Fibroblast of villous mesenchyme (primary cell): ENCODE results near the gene VAV3. TPM values are rescaled to one million over a fixed set of nuclear protein-coding genes. Genes with fewer than 3 reads are reported as not detected.

ENCODE experiments used
- DNase-seq: peaks from one replicate; pipeline ENCODE4 v3.0.0-alpha.2; 2010; ENCODE audit warnings: low read depth
- H3K4me3 ChIP-seq: 2 replicates; pipeline ENCODE4 v1.5.1; 2011; ENCODE audit warnings: low read depth, mild to moderate bottlenecking, low read length
- total RNA-seq: library from RNA; depleted of rRNA; stranded (reverse); fragments of >200 nt; gene quantifications from 2 replicates; pipeline ENCODE4 v1.2.3, GENCODE V29; 2012
- TF ChIP-seq, protein P1 (sequence below): IDR thresholded peaks from 2 replicates; pipeline ENCODE4 v1.5.1; 2012; ENCODE audit warnings: low read depth, mild to moderate bottlenecking, low read length; ENCODE audit not compliant: insufficient read depth

The VAV3 gene
- total RNA-seq, 1 donor: 0.43 TPM

DNA sequence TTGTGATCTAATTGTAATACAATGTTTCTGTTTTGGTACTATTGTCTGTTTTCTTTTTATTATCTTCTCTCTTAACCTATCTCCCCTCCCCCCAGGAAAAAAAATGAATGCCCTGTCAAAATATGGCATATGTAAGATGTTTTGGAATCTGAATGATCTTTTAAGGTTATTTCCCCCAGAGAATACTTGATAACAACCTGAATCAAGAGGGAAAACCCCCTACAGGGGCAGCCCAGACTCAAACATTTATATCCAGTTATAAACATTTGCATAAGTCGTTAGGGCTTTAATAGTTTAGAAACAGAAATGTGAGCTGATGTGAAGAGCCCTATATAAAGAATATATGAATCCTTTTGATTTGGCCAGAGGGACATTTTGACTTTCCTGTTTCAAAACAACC lies 169.5 kb downstream of the VAV3 start:
- TF ChIP-seq, protein P1, sequence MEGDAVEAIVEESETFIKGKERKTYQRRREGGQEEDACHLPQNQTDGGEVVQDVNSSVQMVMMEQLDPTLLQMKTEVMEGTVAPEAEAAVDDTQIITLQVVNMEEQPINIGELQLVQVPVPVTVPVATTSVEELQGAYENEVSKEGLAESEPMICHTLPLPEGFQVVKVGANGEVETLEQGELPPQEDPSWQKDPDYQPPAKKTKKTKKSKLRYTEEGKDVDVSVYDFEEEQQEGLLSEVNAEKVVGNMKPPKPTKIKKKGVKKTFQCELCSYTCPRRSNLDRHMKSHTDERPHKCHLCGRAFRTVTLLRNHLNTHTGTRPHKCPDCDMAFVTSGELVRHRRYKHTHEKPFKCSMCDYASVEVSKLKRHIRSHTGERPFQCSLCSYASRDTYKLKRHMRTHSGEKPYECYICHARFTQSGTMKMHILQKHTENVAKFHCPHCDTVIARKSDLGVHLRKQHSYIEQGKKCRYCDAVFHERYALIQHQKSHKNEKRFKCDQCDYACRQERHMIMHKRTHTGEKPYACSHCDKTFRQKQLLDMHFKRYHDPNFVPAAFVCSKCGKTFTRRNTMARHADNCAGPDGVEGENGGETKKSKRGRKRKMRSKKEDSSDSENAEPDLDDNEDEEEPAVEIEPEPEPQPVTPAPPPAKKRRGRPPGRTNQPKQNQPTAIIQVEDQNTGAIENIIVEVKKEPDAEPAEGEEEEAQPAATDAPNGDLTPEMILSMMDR: no peak
- no peak for DNase-seq
- H3K4me3 ChIP-seq: no peak overlapping the region

DNA sequence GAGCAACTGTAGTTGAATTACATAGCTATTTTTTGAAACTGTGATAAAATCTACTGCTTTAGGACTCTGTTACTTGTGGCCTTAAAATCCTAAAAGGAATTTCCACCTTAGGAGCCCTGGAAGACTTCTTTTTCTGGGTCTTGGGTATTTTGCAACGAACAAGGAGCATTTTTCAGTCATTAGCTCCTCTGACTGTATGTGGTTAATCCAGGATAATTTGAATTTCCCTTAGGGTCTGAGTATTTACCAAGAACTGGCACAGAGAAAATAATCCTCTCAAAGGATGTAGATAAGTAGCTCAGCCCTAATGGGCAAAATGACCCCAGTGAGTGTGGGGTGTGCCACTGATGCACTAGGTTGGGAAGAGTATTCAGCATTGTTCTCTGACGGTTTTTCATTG lies 170.4 kb downstream of the VAV3 start:
- DNase-seq: no peak
- no peak overlapping the region for H3K4me3 ChIP-seq
- TF ChIP-seq, protein P1: no peak

DNA sequence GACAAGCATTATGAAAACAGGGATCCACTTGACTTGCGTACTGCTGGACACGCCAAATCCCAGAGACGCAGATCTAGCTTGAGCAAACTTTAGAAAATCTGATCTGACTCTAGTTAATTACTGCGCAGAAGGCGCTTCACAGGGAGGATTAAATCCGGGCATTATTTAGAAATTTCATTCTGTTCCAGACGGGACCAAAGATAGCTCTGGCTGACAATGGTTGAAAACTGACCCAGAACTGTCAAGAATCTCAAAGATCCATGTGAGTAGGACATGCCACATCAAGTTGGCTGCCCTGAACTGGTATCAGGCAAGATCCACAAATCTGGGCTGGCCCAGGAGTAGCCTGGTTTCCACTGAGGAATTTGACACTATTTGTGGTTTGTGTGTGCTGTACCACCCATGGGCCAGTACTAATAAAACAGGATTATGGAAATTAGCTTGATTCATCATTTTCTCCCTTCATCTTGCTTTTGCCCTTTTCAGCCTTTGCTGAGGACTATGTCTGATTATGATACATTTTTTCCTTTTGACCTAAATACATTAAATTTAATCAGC lies 171.0 kb downstream of the VAV3 start:
- no peak for DNase-seq
- no peak overlapping the region for H3K4me3 ChIP-seq
- TF ChIP-seq, protein P1: no peak

DNA sequence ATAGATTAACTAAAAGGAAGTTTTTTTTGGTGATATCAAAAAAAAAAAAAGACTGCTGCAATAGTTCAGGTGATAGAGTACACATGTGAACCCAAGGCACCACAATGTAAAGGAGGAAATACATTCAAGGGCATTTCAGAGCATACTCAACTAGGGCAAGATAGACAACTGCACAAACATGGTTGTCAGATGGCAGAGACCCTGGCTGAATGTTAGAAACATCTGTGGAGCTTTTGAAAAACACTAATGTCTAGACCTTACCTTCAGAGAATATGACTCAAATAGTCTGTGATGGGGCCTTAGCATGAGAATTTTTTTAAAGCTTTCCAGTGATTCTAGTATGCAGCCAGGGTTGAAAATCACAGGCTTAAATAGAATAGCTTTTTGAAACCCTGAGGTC lies 173.6 kb downstream of the VAV3 start:
- H3K4me3 ChIP-seq: no peak overlapping the region
- TF ChIP-seq, protein P1: no peak
- DNase-seq: no peak

DNA sequence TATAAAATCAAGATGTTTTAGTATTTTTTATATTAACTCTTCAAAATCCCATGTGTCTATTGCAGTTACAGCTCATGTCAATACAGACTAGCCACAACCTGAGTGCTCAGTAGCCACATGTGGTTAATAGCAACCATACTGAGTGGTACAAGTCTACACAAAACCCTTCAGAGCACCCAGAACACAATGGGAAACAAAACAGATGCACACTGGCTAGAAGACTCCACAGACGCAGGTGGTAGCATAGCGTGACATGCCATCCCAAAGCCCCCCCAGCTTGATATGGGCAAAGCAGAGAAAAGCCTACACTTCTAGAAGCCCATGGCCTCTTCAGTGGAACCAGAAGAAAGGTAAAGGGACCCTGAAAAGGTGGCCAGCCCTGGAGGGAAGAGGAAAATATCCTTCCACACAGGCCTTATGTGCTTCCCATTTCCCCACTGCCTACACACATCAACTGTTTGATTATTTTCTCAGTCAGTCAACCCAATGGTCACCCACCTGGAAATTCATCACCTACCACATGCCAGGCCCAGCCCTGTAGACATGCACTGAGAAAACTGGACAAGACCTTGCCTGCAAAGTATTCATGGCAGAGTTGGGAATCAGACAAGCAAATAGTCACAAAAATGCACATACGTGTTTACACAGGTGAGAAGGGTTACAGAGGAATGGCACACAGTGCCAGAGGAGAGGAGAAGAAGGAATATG lies 175.0 kb downstream of the VAV3 start:
- no peak overlapping the region for H3K4me3 ChIP-seq
- TF ChIP-seq, protein P1: no peak
- DNase-seq: no peak

DNA sequence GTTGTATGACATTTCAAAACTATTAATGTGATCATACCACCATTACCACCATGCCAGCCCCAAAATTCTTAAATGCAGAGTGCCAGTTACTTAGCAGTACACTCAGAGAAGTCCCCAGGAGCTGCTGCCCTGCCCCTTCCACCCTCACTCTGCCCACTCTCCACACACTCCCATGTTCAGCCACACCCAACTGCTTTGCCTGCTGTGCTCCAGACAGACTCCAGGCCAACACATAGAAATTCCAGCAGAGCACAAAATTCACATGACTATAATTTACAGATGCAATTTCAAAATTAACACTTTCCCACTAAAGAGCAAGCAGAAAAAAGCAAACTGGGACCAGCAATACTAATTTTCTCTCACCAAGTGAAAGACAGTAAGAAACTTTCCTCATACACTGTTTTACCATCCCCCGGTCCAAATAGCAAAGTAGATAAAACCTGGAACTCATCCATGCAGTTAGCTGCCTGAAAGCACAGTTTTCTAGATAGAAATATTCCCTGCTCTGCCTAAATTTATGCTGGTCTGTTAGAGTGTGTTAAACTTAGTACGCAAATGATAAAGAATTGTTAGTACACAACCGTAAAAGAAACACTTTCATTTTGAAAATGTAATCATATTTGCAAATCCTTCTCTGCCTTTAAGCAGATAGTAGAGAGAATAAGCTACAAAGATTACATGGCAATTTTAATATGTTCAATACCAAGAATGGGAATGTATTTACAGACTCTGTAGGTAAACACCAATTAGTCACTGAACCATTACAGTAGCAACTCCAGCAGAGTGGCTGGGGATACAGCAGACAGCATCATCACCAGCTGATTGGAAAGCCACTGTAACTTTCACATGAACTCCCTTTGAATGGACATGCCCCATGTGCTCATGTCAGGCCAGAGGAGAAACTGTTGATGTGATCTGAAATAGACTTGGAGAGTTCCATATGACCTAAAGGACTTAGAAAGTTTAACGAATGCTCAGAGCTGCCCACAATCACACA lies 176.5 kb downstream of the VAV3 start:
- TF ChIP-seq, protein P1: no peak
- no peak overlapping the region for H3K4me3 ChIP-seq
- no peak for DNase-seq
